Loucy (cell line): ENCODE measurements around the gene ANKRD65.
A peak's percentile ranks its signal among the peaks of the same experiment; 100 is the strongest.

Experiments
- H2AFZ ChIP-seq: fragments of 200-600 bp; sonication (generic); 2 replicates; pipeline ENCODE4 v1.6.0; 2016; ENCODE audit warnings: antibody characterized with exemption, mild to moderate bottlenecking, low read length, moderate library complexity
- H3F3A ChIP-seq: fragments of 200-600 bp; 2 replicates; pipeline ENCODE4 v1.6.0; 2016; ENCODE audit warnings: antibody characterized with exemption, low read depth, mild to moderate bottlenecking
- H3K27me3 ChIP-seq: fragments of 200-600 bp; sonication (generic); 2 replicates; pipeline ENCODE4 v1.6.1; 2014; ENCODE audit warnings: low read length, mild to moderate bottlenecking; ENCODE audit not compliant: insufficient read depth, poor library complexity, severe bottlenecking
- H3K36me3 ChIP-seq: fragments of 200-600 bp; sonication (generic); 2 replicates; pipeline ENCODE4 v1.6.1; 2016; ENCODE audit warnings: low read length; ENCODE audit not compliant: insufficient read depth
- H3K4me1 ChIP-seq: fragments of 200-600 bp; sonication (generic); 2 replicates; pipeline ENCODE4 v1.5.1; 2014; ENCODE audit warnings: low read length, mild to moderate bottlenecking; ENCODE audit not compliant: insufficient read depth, poor library complexity, severe bottlenecking
- H3K4me2 ChIP-seq: fragments of 200-600 bp; sonication (generic); 2 replicates; pipeline ENCODE4 v1.6.0; 2014; ENCODE audit warnings: antibody characterized with exemption, low read length, low read depth, mild to moderate bottlenecking; ENCODE audit not compliant: poor library complexity, severe bottlenecking
- H3K4me3 ChIP-seq: fragments of 200-600 bp; sonication (generic); 2 replicates; pipeline ENCODE4 v1.5.1; 2014; ENCODE audit warnings: low read length, mild to moderate bottlenecking, mixed read lengths; ENCODE audit not compliant: poor library complexity, severe bottlenecking
- H3K79me2 ChIP-seq: fragments of 200-600 bp; sonication (generic); 2 replicates; pipeline ENCODE4 v1.6.1; 2014; ENCODE audit warnings: low read length; ENCODE audit not compliant: insufficient read depth
- H3K9ac ChIP-seq: fragments of 200-600 bp; sonication (generic); 2 replicates; pipeline ENCODE4 v1.6.0; 2014; ENCODE audit warnings: mild to moderate bottlenecking, low read depth, low read length, moderate library complexity; ENCODE audit not compliant: poor library complexity, severe bottlenecking
- H3K9me2 ChIP-seq: fragments of 200-600 bp; sonication (generic); replicated peaks from 2 replicates; pipeline ENCODE4 v1.6.1; 2016; ENCODE audit warnings: low read depth, low read length, mixed read lengths
- H3K9me3 ChIP-seq: fragments of 200-600 bp; sonication (generic); 2 replicates; pipeline ENCODE4 v1.6.1; 2014; ENCODE audit warnings: mild to moderate bottlenecking, antibody characterized with exemption, low read length, low read depth; ENCODE audit not compliant: insufficient read depth
- H4K20me1 ChIP-seq: fragments of 200-600 bp; sonication (generic); 2 replicates; pipeline ENCODE4 v1.6.0; 2014; ENCODE audit warnings: antibody characterized with exemption, low read length, mild to moderate bottlenecking; ENCODE audit not compliant: insufficient read depth, poor library complexity, severe bottlenecking
- EZH2phosphoT487 ChIP-seq: fragments of 200-600 bp; IDR thresholded peaks from 2 replicates; pipeline ENCODE4 v1.6.1; 2018; ENCODE audit warnings: antibody characterized with exemption, mild to moderate bottlenecking, moderate library complexity, borderline replicate concordance
- TF ChIP-seq, protein P1 (sequence below): fragments of 200-600 bp; sonication (generic); conservative IDR thresholded peaks from 2 replicates; pipeline ENCODE4 v1.5.1; 2014; ENCODE audit warnings: mild to moderate bottlenecking, antibody characterized with exemption, low read length

ANKRD65 gene

GRCh38 chr1:1395166-1395565 is 25.9 kb downstream of the ANKRD65 start:
- Histone ChIP-seq H3F3A (peaks cover 4% of the 10 kb centered on the region; the same call in 1 of the 2 replicates), H4K20me1 (peaks cover 26% of the 10 kb centered on the region)

GRCh38 chr1:1394116-1394515 is 27.0 kb downstream of the ANKRD65 start:
- Histone ChIP-seq H3K4me3 (no peak overlapping the region), H3K9me2 (no peaks in the 10 kb centered on the region), H3K27me3 (peaks cover 6% of the 10 kb centered on the region), H3K9ac (no peak overlapping the region), H3K9me3 (no peaks in the 10 kb centered on the region), H2AFZ (no peak overlapping the region), H3K4me2 (no peak overlapping the region), H3F3A (peaks cover 4% of the 10 kb centered on the region; the same call in 1 of the 2 replicates), H3K4me1 (peaks cover 18% of the 10 kb centered on the region), H3K79me2 (peaks cover 63% of the 10 kb centered on the region), H4K20me1 (peaks cover 22% of the 10 kb centered on the region), H3K36me3 (peaks cover 71% of the 10 kb centered on the region; the same call in 1 of the 2 replicates)
- TF ChIP-seq, protein P1, sequence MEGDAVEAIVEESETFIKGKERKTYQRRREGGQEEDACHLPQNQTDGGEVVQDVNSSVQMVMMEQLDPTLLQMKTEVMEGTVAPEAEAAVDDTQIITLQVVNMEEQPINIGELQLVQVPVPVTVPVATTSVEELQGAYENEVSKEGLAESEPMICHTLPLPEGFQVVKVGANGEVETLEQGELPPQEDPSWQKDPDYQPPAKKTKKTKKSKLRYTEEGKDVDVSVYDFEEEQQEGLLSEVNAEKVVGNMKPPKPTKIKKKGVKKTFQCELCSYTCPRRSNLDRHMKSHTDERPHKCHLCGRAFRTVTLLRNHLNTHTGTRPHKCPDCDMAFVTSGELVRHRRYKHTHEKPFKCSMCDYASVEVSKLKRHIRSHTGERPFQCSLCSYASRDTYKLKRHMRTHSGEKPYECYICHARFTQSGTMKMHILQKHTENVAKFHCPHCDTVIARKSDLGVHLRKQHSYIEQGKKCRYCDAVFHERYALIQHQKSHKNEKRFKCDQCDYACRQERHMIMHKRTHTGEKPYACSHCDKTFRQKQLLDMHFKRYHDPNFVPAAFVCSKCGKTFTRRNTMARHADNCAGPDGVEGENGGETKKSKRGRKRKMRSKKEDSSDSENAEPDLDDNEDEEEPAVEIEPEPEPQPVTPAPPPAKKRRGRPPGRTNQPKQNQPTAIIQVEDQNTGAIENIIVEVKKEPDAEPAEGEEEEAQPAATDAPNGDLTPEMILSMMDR, result no peak
- no peak for TF ChIP-seq EZH2phosphoT487

More at GRCh38 chr1:1395166-1395565, 25.9 kb downstream of the ANKRD65 start:
- H3K9me2 ChIP-seq, result no peaks in the 10 kb centered on the region
- no peak overlapping the region for H3K4me3 ChIP-seq
- TF ChIP-seq, protein P1, result no peak
- no peak for TF ChIP-seq EZH2phosphoT487
- peaks cover 19% of the 10 kb centered on the region for H3K4me1 ChIP-seq
- peaks cover 70% of the 10 kb centered on the region for H3K79me2 ChIP-seq
- no peak overlapping the region for H2AFZ ChIP-seq
- peaks cover 6% of the 10 kb centered on the region for H3K27me3 ChIP-seq
- H3K36me3 ChIP-seq, result peaks cover 60% of the 10 kb centered on the region; the same call in 1 of the 2 replicates
- H3K4me2 ChIP-seq, result peak overlapping the region; percentile 27
- H3K9me3 ChIP-seq, result no peaks in the 10 kb centered on the region
- no peak overlapping the region for H3K9ac ChIP-seq

GRCh38 chr1:1393428-1393827 is 27.6 kb downstream of the ANKRD65 start:
- no peak overlapping the region for H3K9ac ChIP-seq
- peaks cover 4% of the 10 kb centered on the region; the same call in 1 of the 2 replicates for H3F3A ChIP-seq
- H3K9me3 ChIP-seq, result no peaks in the 10 kb centered on the region
- no peak overlapping the region for H3K4me2 ChIP-seq
- H3K36me3 ChIP-seq, result peaks cover 77% of the 10 kb centered on the region; the same call in 1 of the 2 replicates
- H2AFZ ChIP-seq, result no peak overlapping the region
- peaks cover 16% of the 10 kb centered on the region for H3K4me1 ChIP-seq
- no peaks in the 10 kb centered on the region for H3K27me3 ChIP-seq
- peaks cover 21% of the 10 kb centered on the region for H4K20me1 ChIP-seq
- no peaks in the 10 kb centered on the region for H3K9me2 ChIP-seq
- peaks cover 57% of the 10 kb centered on the region for H3K79me2 ChIP-seq
- H3K4me3 ChIP-seq, result no peak overlapping the region
- TF ChIP-seq, protein P1, result no peak
- TF ChIP-seq EZH2phosphoT487, result no peak
